SKM-1 treated with dmso at 0.1 percent for 144 hours (cell line): Measurements from ENCODE around the gene TDRD3.
A peak's percentile ranks its signal among the peaks of the same experiment; 100 is the strongest.

Experiments used
- DNase-seq: peaks from one replicate; lab custom pipeline; 2025; ENCODE audit not compliant: unreplicated experiment; lab: John Stamatoyannopoulos, UW

TDRD3 gene

GRCh38 chr13:60448907-60449510 is 52.0 kb downstream of the TDRD3 start:
- DNase-seq: peak; percentile 36

GRCh38 chr13:60453490-60453889 is 56.5 kb downstream of the TDRD3 start:
- no peak for DNase-seq

- no peak for DNase-seq
These were observed 57.4 kb downstream of the TDRD3 start for GRCh38 chr13:60454425-60454824.

GRCh38 chr13:60463787-60464186 is 66.8 kb downstream of the TDRD3 start:
- no peak for DNase-seq

DNA sequence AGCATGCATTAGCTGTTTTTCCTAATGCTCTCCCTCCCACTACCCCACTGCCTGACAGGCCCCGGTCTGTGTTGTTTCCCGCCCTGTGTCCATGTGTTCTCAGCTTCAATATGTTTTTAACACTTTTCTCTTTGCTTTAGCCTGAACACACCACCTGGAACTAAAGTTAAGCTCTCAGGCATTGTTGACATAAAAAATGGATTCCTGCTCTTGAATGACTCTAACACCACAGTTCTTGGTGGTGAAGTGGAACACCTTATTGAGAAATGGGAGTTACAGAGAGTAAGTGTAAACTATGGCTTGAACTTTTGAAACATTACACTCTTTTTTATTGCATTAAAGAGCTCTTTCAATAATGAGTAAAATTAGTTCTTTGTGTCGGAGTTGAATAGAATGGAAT is 70.1 kb downstream of the TDRD3 start:
- no peak for DNase-seq

DNA sequence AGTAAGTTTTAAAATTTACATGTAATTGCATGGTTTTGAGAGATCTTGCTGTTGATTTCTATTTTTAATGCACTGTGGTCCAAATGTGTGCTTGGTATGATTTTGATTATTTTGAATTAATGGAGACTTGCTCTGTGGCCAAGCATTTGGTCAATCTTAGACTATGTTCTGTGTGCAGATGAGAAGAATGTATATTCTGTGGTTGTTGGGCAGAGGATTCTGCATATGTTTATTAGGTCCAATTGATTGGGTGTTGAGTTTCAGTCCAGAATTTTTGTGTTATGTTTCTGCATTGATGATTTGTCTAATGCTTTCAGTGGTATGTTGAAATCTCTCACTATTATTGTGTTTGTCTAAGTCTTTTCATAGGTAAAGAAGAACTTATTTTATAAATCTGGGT is 82.3 kb downstream of the TDRD3 start:
- no peak for DNase-seq

GRCh38 chr13:60482012-60482411 is 85.0 kb downstream of the TDRD3 start:
- peak; percentile 2 for DNase-seq

DNA sequence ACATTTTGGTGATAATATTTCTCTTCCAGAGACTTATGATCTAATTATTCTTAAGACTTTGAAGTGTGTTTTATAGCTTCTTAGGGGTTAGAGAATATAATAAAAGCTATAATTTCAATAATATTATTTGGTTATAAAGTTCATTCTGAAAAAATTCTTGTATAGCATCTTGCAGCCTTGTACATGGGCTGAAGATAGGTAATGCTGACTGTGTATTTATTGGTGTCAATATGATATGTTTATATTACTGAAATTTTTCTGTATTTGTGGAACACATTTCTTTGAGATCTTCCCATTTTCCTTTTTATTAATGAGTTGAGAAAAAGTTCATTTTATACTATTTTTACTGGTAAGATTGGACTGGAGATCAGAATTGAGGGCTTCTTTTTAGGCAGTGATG is 87.8 kb downstream of the TDRD3 start:
- DNase-seq: no peak

- DNase-seq: no peak
These were observed 94.5 kb downstream of the TDRD3 start for GRCh38 chr13:60491531-60491930.

DNA sequence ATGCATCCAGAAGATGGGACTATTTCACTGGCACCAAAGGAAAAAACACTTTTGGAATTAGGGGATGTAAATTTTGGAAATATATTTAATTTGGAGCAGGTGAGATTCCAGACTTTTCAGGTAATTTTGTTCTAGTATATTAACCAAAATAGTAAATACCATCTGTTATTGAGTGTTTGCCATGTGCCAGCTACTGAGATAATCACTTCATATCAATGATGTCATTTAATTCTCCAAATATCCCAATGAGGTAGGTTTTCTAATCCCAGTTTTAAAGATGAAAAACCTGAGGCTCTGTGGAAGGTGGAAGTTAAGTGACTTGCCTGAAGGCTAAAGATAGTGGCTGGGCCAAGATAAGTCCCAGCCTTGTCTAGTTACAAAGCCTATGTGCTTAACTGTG is 95.2 kb downstream of the TDRD3 start:
- DNase-seq: no peak

- no peak for DNase-seq
These were observed 97.3 kb downstream of the TDRD3 start for GRCh38 chr13:60494296-60494695.

DNA sequence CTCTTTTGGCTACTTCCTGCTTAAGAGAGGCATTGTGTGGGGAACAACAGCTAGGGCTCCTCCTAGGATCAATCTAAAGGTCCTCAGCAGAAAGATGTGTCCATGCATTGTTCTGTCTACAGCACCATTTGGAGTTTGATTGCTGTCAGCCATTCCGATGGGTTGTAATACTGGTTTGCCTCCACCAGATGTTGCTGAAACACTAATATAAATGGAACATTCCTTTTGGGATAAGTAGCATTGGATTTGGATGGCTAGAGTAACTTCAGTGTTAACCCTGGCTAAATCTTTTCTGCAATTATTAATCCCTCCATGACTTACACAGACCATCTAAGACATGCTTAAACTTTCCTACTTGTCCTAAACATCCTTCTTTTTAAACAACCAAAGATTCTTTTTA is 104.2 kb downstream of the TDRD3 start:
- DNase-seq: no peak

GRCh38 chr13:60509601-60510386 is 112.8 kb downstream of the TDRD3 start:
- no peak for DNase-seq

GRCh38 chr13:60511637-60512036 is 114.6 kb downstream of the TDRD3 start:
- no peak for DNase-seq

DNA sequence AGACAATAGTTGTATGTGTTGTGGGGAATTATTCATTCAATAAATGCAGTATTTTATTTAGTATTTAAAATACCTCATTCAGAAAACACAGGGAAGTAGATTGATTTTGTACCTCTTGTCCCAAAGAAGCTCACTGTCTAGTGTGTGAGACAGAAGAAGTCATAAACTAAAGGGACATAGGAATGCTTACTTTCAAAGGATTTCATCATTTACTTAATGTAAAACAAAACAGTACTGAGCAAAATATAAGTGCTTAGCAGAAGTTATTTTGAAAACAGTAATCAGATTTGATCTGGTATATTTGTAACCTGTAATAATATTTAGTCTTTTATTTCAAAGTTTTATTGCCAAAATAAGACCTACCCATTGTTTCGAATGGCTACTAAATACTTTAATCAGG is 117.9 kb downstream of the TDRD3 start:
- DNase-seq: no peak

DNA sequence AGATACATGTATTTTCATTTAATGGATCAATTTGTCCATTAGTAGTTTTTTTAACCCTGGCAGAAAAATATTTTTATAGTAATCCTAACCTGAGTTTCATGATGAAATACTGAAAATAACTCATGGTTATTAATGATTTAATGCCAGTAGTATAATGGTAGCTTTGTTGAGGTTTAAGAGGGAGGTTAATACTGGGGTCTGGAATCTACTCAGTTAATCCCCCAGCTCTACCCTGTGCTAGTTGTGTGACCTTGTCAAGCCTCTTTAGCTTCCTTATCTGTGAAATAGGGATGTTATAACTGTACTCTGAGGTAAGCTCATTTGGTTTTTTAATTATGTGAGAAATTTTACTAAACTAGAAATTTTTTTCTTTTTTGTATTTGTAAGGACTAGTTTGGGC is 122.5 kb downstream of the TDRD3 start:
- DNase-seq: no peak

GRCh38 chr13:60520902-60521569 is 124.0 kb downstream of the TDRD3 start:
- DNase-seq: no peak

- DNase-seq: no peak
These were observed 141.5 kb downstream of the TDRD3 start for GRCh38 chr13:60538566-60538965.

DNA sequence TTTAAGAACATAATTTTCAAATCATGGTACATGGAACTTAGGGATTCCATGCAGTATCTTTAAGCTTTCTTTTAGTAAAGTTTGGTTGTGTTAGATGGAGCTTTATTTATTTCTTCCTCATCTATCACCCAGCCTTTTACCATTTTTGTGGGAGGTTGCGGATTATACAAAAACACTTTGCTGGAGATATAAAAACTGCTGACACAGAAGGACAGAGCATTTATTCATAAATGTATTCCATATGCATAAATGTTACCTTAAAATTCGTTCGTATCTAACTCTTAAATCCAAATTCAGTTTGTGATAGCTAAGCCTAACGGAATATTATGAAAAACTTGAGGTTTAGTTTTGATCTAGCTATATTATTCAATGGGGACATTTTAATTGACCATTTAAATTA is 143.3 kb downstream of the TDRD3 start:
- DNase-seq: no peak

- no peak for DNase-seq
These were observed 165.2 kb downstream of the TDRD3 start for GRCh38 chr13:60562096-60562780.

DNA sequence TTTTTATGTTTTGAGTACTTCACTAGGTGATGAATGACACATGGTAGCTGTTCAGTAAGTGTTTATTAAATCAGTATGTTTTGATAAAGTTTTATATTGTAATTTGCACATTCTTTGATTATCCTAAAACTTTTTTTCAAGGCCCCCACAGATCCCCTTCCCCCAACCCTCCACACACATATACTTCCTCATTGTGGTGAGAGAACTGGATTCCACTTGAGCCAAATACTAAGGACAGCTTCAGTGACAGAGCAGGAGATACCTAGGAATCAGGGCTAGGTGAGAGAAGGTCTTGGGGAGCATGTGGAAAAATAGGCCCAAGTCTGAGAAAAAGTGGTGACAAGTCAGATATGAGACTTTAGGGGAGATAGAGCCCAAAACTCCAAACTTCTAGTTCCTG is 174.6 kb downstream of the TDRD3 start:
- no peak for DNase-seq
